B cell (primary cell): ENCODE measurements around the gene VOPP1.

Source experiments
- EZH2 ChIP-seq: IDR thresholded peaks from 2 replicates; pipeline ENCODE4 v1.6.1; 2012; ENCODE audit warnings: borderline replicate concordance, low read depth, mild to moderate bottlenecking, moderate library complexity, low read length; ENCODE audit not compliant: insufficient read depth, poor library complexity, severe bottlenecking
- TF ChIP-seq, protein P1 (sequence below): fragments of 200-600 bp; IDR thresholded peaks from one replicate; pipeline ENCODE4 v1.8.0; 2022; ENCODE audit warnings: antibody characterized with exemption, mild to moderate bottlenecking

- TF ChIP-seq, protein P1, sequence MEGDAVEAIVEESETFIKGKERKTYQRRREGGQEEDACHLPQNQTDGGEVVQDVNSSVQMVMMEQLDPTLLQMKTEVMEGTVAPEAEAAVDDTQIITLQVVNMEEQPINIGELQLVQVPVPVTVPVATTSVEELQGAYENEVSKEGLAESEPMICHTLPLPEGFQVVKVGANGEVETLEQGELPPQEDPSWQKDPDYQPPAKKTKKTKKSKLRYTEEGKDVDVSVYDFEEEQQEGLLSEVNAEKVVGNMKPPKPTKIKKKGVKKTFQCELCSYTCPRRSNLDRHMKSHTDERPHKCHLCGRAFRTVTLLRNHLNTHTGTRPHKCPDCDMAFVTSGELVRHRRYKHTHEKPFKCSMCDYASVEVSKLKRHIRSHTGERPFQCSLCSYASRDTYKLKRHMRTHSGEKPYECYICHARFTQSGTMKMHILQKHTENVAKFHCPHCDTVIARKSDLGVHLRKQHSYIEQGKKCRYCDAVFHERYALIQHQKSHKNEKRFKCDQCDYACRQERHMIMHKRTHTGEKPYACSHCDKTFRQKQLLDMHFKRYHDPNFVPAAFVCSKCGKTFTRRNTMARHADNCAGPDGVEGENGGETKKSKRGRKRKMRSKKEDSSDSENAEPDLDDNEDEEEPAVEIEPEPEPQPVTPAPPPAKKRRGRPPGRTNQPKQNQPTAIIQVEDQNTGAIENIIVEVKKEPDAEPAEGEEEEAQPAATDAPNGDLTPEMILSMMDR = no peak
- no peak for TF ChIP-seq EZH2
These were observed 132.1 kb downstream of the VOPP1 start for GRCh38 chr7:55440040-55440690.
